K562 (cell line): ENCODE data around the gene CNOT9. TPM values are rescaled to one million over a fixed set of nuclear protein-coding genes. Genes with fewer than 3 reads are reported as not detected.
A peak's percentile ranks its signal among the peaks of the same experiment; 100 is the strongest.

Experiments used
- E2F3 ChIP-seq: fragments of 250-450 bp; sonication (Bioruptor Pico); IDR thresholded peaks from 2 replicates; pipeline ENCODE4 v1.4.0; 2020; ENCODE audit warnings: mild to moderate bottlenecking
- ELF1 ChIP-seq: fragments of 200-800 bp; sonication (Bioruptor generic); IDR thresholded peaks from 2 replicates; pipeline ENCODE4 v1.6.1; 2016; ENCODE audit warnings: missing genetic modification characterization, missing compliant biosample characterization
- ETV1 ChIP-seq: fragments of 450-650 bp; conservative IDR thresholded peaks from 2 replicates; pipeline ENCODE4 v1.6.1; 2016; ENCODE audit warnings: missing genetic modification characterization, control low read depth, low read depth, missing compliant biosample characterization
- FIP1L1 ChIP-seq: fragments of 200-400 bp; formaldehyde crosslinking; IDR thresholded peaks from 2 replicates; pipeline ENCODE4 v1.6.1; 2018; ENCODE audit warnings: mild to moderate bottlenecking, low read depth, low read length; ENCODE audit not compliant: poor library complexity, severe bottlenecking
- FUS ChIP-seq: fragments of 200-400 bp; formaldehyde crosslinking; optimal IDR thresholded peaks from 2 replicates; pipeline ENCODE3; 2017; ENCODE audit warnings: low read depth, low read length
- KAT2B ChIP-seq: IDR thresholded peaks from one replicate; pipeline ENCODE4 v1.6.1; 2012; ENCODE audit warnings: low read depth, mild to moderate bottlenecking, control low read depth, inconsistent platforms, low read length, moderate library complexity
- PCBP1 ChIP-seq: fragments of 200-400 bp; formaldehyde crosslinking; IDR thresholded peaks from 2 replicates; pipeline ENCODE4 v1.6.1; 2018; ENCODE audit warnings: mild to moderate bottlenecking, low read depth, low read length; ENCODE audit not compliant: poor library complexity, severe bottlenecking
- RBBP5 ChIP-seq: fragments of 200-600 bp; sonication (generic); IDR thresholded peaks from 2 replicates; pipeline ENCODE4 v1.6.1; 2012; ENCODE audit warnings: borderline replicate concordance, mild to moderate bottlenecking, low read length, control low read depth, inconsistent platforms; ENCODE audit not compliant: insufficient read depth, poor library complexity, severe bottlenecking
- SIN3B ChIP-seq: fragments of 450-650 bp; IDR thresholded peaks from 2 replicates; pipeline ENCODE4 v1.6.1; 2017; ENCODE audit warnings: low read depth, mild to moderate bottlenecking, moderate library complexity
- SMARCE1 ChIP-seq: fragments of 450-650 bp; IDR thresholded peaks from 2 replicates; pipeline ENCODE4 v1.7.1; 2016; ENCODE audit warnings: mild to moderate bottlenecking
- TAL1 ChIP-seq: fragments of 450-650 bp; IDR thresholded peaks from 2 replicates; pipeline ENCODE4 v1.6.1; 2016; ENCODE audit warnings: mild to moderate bottlenecking
- TEAD4 ChIP-seq, 2 experiments: sonication (generic) in 1 of 2; formaldehyde crosslinking in 1 of 2; IDR thresholded peaks; 2 replicates each; pipeline versions ENCODE4 v1.6.1 to v1.8.0; 2012 to 2022; ENCODE audit warnings: borderline replicate concordance in 1 of 2, inconsistent platforms in 1 of 2, low read length in 1 of 2, mild to moderate bottlenecking in 1 of 2, missing genetic modification reagents in 1 of 2
- ZBTB17 ChIP-seq: fragments of 450-650 bp; formaldehyde crosslinking; IDR thresholded peaks from 2 replicates; pipeline ENCODE4 v1.4.0; 2020; ENCODE audit warnings: mild to moderate bottlenecking
- ZBTB40 ChIP-seq, 2 experiments: fragments of 450-650 bp in 1 of 2; sonication (generic) in 1 of 2; formaldehyde crosslinking in 1 of 2; IDR thresholded peaks; 2 replicates each; pipeline versions ENCODE4 v1.7.1 to v1.9.0; 2016 to 2022; ENCODE audit warnings: inconsistent platforms in 1 of 2, mild to moderate bottlenecking in 1 of 2, missing genetic modification reagents in 1 of 2
- ZNF143 ChIP-seq: sonication (generic); formaldehyde crosslinking; IDR thresholded peaks from 2 replicates; pipeline ENCODE4 v1.9.0; 2022; ENCODE audit warnings: mild to moderate bottlenecking, missing genetic modification reagents
- polyA plus RNA-seq, 8 experiments: library from polyadenylated mRNA; depleted of rRNA in 4 of 8; stranded (reverse) in 5 of 8; unstranded in 3 of 8; fragments of >200 nt; fragmentation: Nextera tagmentation in 2 of 8; fragmentation: Illumina TruSeq in 1 of 8; extraction: Ambion mirVana in 2 of 8; extraction: Trizol in 1 of 8; gene quantifications; 2 replicates each; pipeline versions ENCODE4 v1.2.1 to v1.2.3, GENCODE V29; 2011 to 2014; ENCODE audit warnings: inconsistent platforms in 1 of 8, missing spikeins in 1 of 8
- total RNA-seq, 7 experiments: library from RNA; depleted of rRNA in 6 of 7; stranded (reverse); fragments of >200 nt in 6 of 7; fragmentation: Illumina TruSeq in 2 of 7; extraction: Trizol in 2 of 7; gene quantifications; 2 replicates each; pipeline versions ENCODE4 v1.2.1 to v1.2.3, GENCODE V29; 2011 to 2021; ENCODE audit warnings: low replicate concordance in 1 of 7
- TF ChIP-seq, protein P1 (sequence below): fragments of 250-450 bp; sonication (Bioruptor Pico); IDR thresholded peaks from 2 replicates; pipeline ENCODE4 v1.4.0; 2020; ENCODE audit warnings: mild to moderate bottlenecking

Gene CNOT9
- total and polyA plus RNA-seq, 9 of the 15 experiments (the other 6 are each of a cell fraction or from before 2014, with no cell fraction given) = 19.0 to 82.6 (median 46.7) TPM

- TF ChIP-seq, protein P1, sequence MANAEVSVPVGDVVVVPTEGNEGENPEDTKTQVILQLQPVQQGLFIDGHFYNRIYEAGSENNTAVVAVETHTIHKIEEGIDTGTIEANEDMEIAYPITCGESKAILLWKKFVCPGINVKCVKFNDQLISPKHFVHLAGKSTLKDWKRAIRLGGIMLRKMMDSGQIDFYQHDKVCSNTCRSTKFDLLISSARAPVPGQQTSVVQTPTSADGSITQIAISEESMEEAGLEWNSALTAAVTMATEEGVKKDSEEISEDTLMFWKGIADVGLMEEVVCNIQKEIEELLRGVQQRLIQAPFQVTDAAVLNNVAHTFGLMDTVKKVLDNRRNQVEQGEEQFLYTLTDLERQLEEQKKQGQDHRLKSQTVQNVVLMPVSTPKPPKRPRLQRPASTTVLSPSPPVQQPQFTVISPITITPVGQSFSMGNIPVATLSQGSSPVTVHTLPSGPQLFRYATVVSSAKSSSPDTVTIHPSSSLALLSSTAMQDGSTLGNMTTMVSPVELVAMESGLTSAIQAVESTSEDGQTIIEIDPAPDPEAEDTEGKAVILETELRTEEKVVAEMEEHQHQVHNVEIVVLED (CRISPR knock-in tag) = peak; percentile 95
- peak; percentile 63 for TF ChIP-seq FIP1L1
- TF ChIP-seq RBBP5 = peak; percentile 70
- TF ChIP-seq KAT2B = peak; percentile 21
- peak; percentile 7; the same call in 1 of the 2 replicates for TF ChIP-seq ZNF143 (CRISPR knock-in tag)
- TF ChIP-seq ZBTB40 (IDR thresholded peaks at IDR 0.05) = peak; percentile 74
- no peak for TF ChIP-seq ZBTB40 (CRISPR knock-in tag; IDR thresholded peaks at IDR 0.05)
- no peak for TF ChIP-seq FUS
- TF ChIP-seq PCBP1 = no peak
- peak; percentile 65; the same call in 1 of the 2 replicates for TF ChIP-seq ELF1
- no peak for TF ChIP-seq TAL1
- peak; percentile 33; the same call in 1 of the 2 replicates for TF ChIP-seq TEAD4 (IDR thresholded peaks at IDR 0.05; ENCODE audit: low read length)
- no peak for TF ChIP-seq TEAD4 (CRISPR knock-in tag; IDR thresholded peaks at IDR 0.05; ENCODE audit: borderline replicate concordance)
- peak; percentile 86 for TF ChIP-seq E2F3 (CRISPR knock-in tag)
- TF ChIP-seq SIN3B = 0 out of 2 replicates have a peak, but pooled peaks have one; percentile 19
- TF ChIP-seq SMARCE1 = no peak
- TF ChIP-seq ETV1 (tag) = peak; percentile 72
- peak; percentile 94 for TF ChIP-seq ZBTB17
Observed at GRCh38 chr2:218568190-218569037, at the start of gene CNOT9, which contains the start of gene USP37 (continued).
